Measurements from ENCODE around the gene OSMR.

OSMR gene

GRCh38 chr5:38932854-38933408, 87.1 kb downstream of the OSMR start:
- FAIRE-seq, result no peak

GRCh38 chr5:38935437-38935836, 89.6 kb downstream of the OSMR start:
- FAIRE-seq, result no peak

- FAIRE-seq, result no peak
These were observed 90.5 kb downstream of the OSMR start for GRCh38 chr5:38936269-38936668.

GRCh38 chr5:38938424-38938823, 92.6 kb downstream of the OSMR start:
- no peak for FAIRE-seq

GRCh38 chr5:38938973-38939372, 93.2 kb downstream of the OSMR start:
- no peak for FAIRE-seq

GRCh38 chr5:38940230-38940858, 94.5 kb downstream of the OSMR start:
- no peak for FAIRE-seq

- no peak for FAIRE-seq
These were observed 96.1 kb downstream of the OSMR start for GRCh38 chr5:38941912-38942311.

- no peak for FAIRE-seq
These were observed 98.5 kb downstream of the OSMR start for GRCh38 chr5:38944282-38944681.

GRCh38 chr5:38948501-38948900, 102.7 kb downstream of the OSMR start:
- no peak for FAIRE-seq

- peak; percentile 13 for FAIRE-seq
These were observed 107.7 kb downstream of the OSMR start for GRCh38 chr5:38953426-38954012.

- FAIRE-seq, result no peak
These were observed 115.9 kb downstream of the OSMR start for GRCh38 chr5:38961691-38962090.

GRCh38 chr5:38968665-38969064, 122.9 kb downstream of the OSMR start:
- FAIRE-seq, result no peak

GRCh38 chr5:38978036-38978435, 132.2 kb downstream of the OSMR start:
- no peak for FAIRE-seq

- FAIRE-seq, result no peak
These were observed 133.7 kb downstream of the OSMR start for GRCh38 chr5:38979535-38979934.
